ENCODE data around the gene MAP2K5.

DNA sequence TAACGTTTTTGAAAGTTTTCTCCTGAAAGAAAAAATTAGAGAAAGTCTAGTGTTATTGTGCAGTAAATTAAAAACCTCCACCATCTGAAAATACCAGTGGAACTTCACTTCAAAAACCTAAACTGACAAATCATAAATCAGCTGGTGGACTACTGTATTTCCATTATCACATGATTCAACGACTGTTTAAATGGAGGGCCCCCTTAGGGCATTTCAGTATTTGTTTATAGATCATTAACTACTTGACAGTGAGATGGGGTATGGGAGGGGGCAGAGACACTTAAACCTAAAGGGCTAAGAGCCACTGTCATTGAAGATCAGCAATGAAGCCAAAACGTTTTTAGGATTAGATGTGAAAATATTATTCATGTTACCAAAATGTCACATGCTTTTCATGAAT lies 30.4 kb upstream of the MAP2K5 start:
- no peak for TF ChIP-seq HOXB13 (CRISPR knock-in tag; IDR thresholded peaks at IDR 0.05; ENCODE audit: low read depth)
- TF ChIP-seq, protein P1, sequence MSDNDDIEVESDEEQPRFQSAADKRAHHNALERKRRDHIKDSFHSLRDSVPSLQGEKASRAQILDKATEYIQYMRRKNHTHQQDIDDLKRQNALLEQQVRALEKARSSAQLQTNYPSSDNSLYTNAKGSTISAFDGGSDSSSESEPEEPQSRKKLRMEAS (IDR thresholded peaks at IDR 0.05): no peak
- no peak for TF ChIP-seq CEBPB (IDR thresholded peaks at IDR 0.05)
- TF ChIP-seq, protein P2, sequence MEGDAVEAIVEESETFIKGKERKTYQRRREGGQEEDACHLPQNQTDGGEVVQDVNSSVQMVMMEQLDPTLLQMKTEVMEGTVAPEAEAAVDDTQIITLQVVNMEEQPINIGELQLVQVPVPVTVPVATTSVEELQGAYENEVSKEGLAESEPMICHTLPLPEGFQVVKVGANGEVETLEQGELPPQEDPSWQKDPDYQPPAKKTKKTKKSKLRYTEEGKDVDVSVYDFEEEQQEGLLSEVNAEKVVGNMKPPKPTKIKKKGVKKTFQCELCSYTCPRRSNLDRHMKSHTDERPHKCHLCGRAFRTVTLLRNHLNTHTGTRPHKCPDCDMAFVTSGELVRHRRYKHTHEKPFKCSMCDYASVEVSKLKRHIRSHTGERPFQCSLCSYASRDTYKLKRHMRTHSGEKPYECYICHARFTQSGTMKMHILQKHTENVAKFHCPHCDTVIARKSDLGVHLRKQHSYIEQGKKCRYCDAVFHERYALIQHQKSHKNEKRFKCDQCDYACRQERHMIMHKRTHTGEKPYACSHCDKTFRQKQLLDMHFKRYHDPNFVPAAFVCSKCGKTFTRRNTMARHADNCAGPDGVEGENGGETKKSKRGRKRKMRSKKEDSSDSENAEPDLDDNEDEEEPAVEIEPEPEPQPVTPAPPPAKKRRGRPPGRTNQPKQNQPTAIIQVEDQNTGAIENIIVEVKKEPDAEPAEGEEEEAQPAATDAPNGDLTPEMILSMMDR (IDR thresholded peaks at IDR 0.05): no peak
- no peak for TF ChIP-seq POLR2A (IDR thresholded peaks at IDR 0.05; ENCODE audit: low read length)
- no peak for TF ChIP-seq NFE2L2 (conservative IDR thresholded peaks at IDR 0.05; ENCODE audit: low read length)
- TF ChIP-seq EP300 (IDR thresholded peaks at IDR 0.05): no peak
- no peak for TF ChIP-seq CHD2 (IDR thresholded peaks at IDR 0.05; ENCODE audit: low read length, partially characterized antibody)
- TF ChIP-seq RAD21 (conservative IDR thresholded peaks at IDR 0.05 in 1 of 2, IDR thresholded peaks at IDR 0.05 in 1 of 2): no peak
